Activated T-helper 2 cell treated with anti-CD3 and anti-CD28 coated beads, Interferon-gamma antibody, Interleukin-2, Interleukin-4, amounts not matched to agents 10 μg/mL and 5 μg/mL and 100 μg/mL, durations not matched to agents 14 hours and 24 hours and 36 hours (primary cell): ENCODE data around the gene TTC32. TPM values are rescaled to one million over a fixed set of nuclear protein-coding genes. Genes with fewer than 3 reads are reported as not detected.
A peak's percentile ranks its signal among the peaks of the same experiment; 100 is the strongest.
"Not testable (repeated sequence)": the region's sequence is repeated elsewhere in the genome, so short reads cannot be mapped to it uniquely, and the experiment has no call there.

Source experiments
- DNase-seq: peaks from one replicate; pipeline ENCODE4 v3.0.0; 2021; ENCODE audit warnings: low spot score
- H3K27ac Mint-ChIP-seq: one replicate; pipeline ENCODE4 v1.8.0; 2021; ENCODE audit warnings: mixed read lengths
- H3K27me3 Mint-ChIP-seq: one replicate; pipeline ENCODE4 v1.8.0; 2021; ENCODE audit warnings: low read depth, mixed read lengths
- H3K36me3 Mint-ChIP-seq: one replicate; pipeline ENCODE4 v1.8.0; 2021; ENCODE audit warnings: low read depth, mixed read lengths
- H3K4me1 Mint-ChIP-seq: one replicate; pipeline ENCODE4 v1.8.0; 2021; ENCODE audit warnings: low read depth, mixed read lengths
- H3K4me3 Mint-ChIP-seq: one replicate; pipeline ENCODE4 v1.8.0; 2021; ENCODE audit warnings: low read depth, mild to moderate bottlenecking, moderate library complexity, mixed read lengths
- H3K9me3 Mint-ChIP-seq: one replicate; pipeline ENCODE4 v1.8.0; 2021; ENCODE audit warnings: mixed read lengths
- intact Hi-C: fragments of 100-400 bp; cut with micrococcal nuclease; formaldehyde crosslinking; loops from one replicate; pipeline ENCODE4 v1.15.1; 2023
- total RNA-seq: library from RNA; stranded (reverse); gene quantifications from 2 replicates; pipeline ENCODE4 v1.2.3, GENCODE V29; 2022

Gene TTC32
- total RNA-seq, 1 donor from 2014 or later, result 14.8 TPM

GRCh38 chr2:19894134-19894792, 7.5 kb downstream of the TTC32 start:
- no peak overlapping the region for H3K4me3 Mint-ChIP-seq
- no peaks in the 10 kb centered on the region for H3K27me3 Mint-ChIP-seq
- peaks cover 54% of the 10 kb centered on the region for H3K4me1 Mint-ChIP-seq
- H3K36me3 Mint-ChIP-seq, result peaks cover 32% of the 10 kb centered on the region
- H3K27ac Mint-ChIP-seq, result peak overlapping the region; percentile 10
- intact Hi-C loops, result loop anchor here (2.0 kb wide), 1 partner anchor 25 kb away; no protein-coding TSS in a partner anchor
- H3K9me3 Mint-ChIP-seq, result no peaks in the 10 kb centered on the region
- DNase-seq, result no peak

- DNase-seq, result no peak
- no peaks in the 10 kb centered on the region for H3K27me3 Mint-ChIP-seq
- H3K27ac Mint-ChIP-seq, result no peak overlapping the region
- no peaks in the 10 kb centered on the region for H3K9me3 Mint-ChIP-seq
- peaks cover 30% of the 10 kb centered on the region for H3K36me3 Mint-ChIP-seq
- no peak overlapping the region for H3K4me3 Mint-ChIP-seq
- intact Hi-C loops, result loop anchor here (2.0 kb wide), 1 partner anchor 25 kb away; no protein-coding TSS in a partner anchor
- peaks cover 48% of the 10 kb centered on the region for H3K4me1 Mint-ChIP-seq
Observed at GRCh38 chr2:19893520-19894133, 8.2 kb downstream of the TTC32 start.

GRCh38 chr2:19891971-19892370, 9.8 kb downstream of the TTC32 start:
- H3K9me3 Mint-ChIP-seq, H3K27me3 Mint-ChIP-seq, DNase-seq, H3K4me3 Mint-ChIP-seq, H3K27ac Mint-ChIP-seq, intact Hi-C loops: not testable (repeated sequence)
- Mint-ChIP-seq H3K4me1 (peaks cover 37% of the 10 kb centered on the region), H3K36me3 (peaks cover 21% of the 10 kb centered on the region)

GRCh38 chr2:19890104-19890503, 11.7 kb downstream of the TTC32 start:
- Mint-ChIP-seq H3K36me3 (peaks cover 13% of the 10 kb centered on the region), H3K4me3 (no peak overlapping the region), H3K27ac (no peak overlapping the region), H3K9me3 (no peaks in the 10 kb centered on the region), H3K4me1 (peaks cover 27% of the 10 kb centered on the region), H3K27me3 (no peaks in the 10 kb centered on the region)
- intact Hi-C loops, result no loop called here
- DNase-seq, result no peak

GRCh38 chr2:19888831-19889230, 13.0 kb downstream of the TTC32 start:
- H3K4me3 Mint-ChIP-seq, result no peak overlapping the region
- H3K27me3 Mint-ChIP-seq, result no peaks in the 10 kb centered on the region
- H3K27ac Mint-ChIP-seq, result no peak overlapping the region
- peaks cover 17% of the 10 kb centered on the region for H3K4me1 Mint-ChIP-seq
- intact Hi-C loops, result no loop called here
- no peak for DNase-seq
- H3K9me3 Mint-ChIP-seq, result no peaks in the 10 kb centered on the region
- H3K36me3 Mint-ChIP-seq, result peaks cover 13% of the 10 kb centered on the region

- H3K36me3 Mint-ChIP-seq, result peaks cover 7% of the 10 kb centered on the region
- H3K9me3 Mint-ChIP-seq, result no peaks in the 10 kb centered on the region
- H3K27ac Mint-ChIP-seq, result no peak overlapping the region
- no peaks in the 10 kb centered on the region for H3K27me3 Mint-ChIP-seq
- H3K4me3 Mint-ChIP-seq, result no peak overlapping the region
- peaks cover 10% of the 10 kb centered on the region for H3K4me1 Mint-ChIP-seq
- intact Hi-C loops, result no loop called here
- no peak for DNase-seq
Observed at GRCh38 chr2:19887510-19887909, 14.3 kb downstream of the TTC32 start.

GRCh38 chr2:19886261-19886660, 15.5 kb downstream of the TTC32 start:
- Mint-ChIP-seq H3K36me3 (no peaks in the 10 kb centered on the region), H3K9me3 (no peaks in the 10 kb centered on the region), H3K4me3 (no peak overlapping the region), H3K27ac (no peak overlapping the region), H3K4me1 (peaks cover 10% of the 10 kb centered on the region), H3K27me3 (no peaks in the 10 kb centered on the region)
- intact Hi-C loops, result no loop called here
- no peak for DNase-seq

GRCh38 chr2:19885791-19886190, 16.0 kb downstream of the TTC32 start:
- no peak for DNase-seq
- intact Hi-C loops, result no loop called here
- H3K4me3 Mint-ChIP-seq, result no peak overlapping the region

GRCh38 chr2:19883971-19884720, 17.6 kb downstream of the TTC32 start:
- Mint-ChIP-seq H3K36me3 (no peaks in the 10 kb centered on the region), H3K4me3 (no peak overlapping the region), H3K27ac (no peak overlapping the region), H3K9me3 (no peaks in the 10 kb centered on the region), H3K4me1 (peaks cover 6% of the 10 kb centered on the region), H3K27me3 (no peaks in the 10 kb centered on the region)
- intact Hi-C loops, result no loop called here
- DNase-seq, result no peak

More at GRCh38 chr2:19885791-19886190, 16.0 kb downstream of the TTC32 start:
- Mint-ChIP-seq H3K4me1 (peaks cover 10% of the 10 kb centered on the region), H3K9me3 (no peaks in the 10 kb centered on the region), H3K27me3 (no peaks in the 10 kb centered on the region), H3K27ac (no peak overlapping the region), H3K36me3 (no peaks in the 10 kb centered on the region)

GRCh38 chr2:19883486-19883885, 18.3 kb downstream of the TTC32 start:
- Mint-ChIP-seq H3K27ac (no peak overlapping the region), H3K36me3 (no peaks in the 10 kb centered on the region), H3K4me1 (peaks cover 6% of the 10 kb centered on the region), H3K4me3 (no peak overlapping the region), H3K27me3 (no peaks in the 10 kb centered on the region), H3K9me3 (no peaks in the 10 kb centered on the region)
- no peak for DNase-seq
- intact Hi-C loops, result no loop called here

GRCh38 chr2:19882286-19882685, 19.5 kb downstream of the TTC32 start:
- intact Hi-C loops, result no loop called here
- DNase-seq, result no peak

GRCh38 chr2:19881908-19882265, 19.9 kb downstream of the TTC32 start:
- Mint-ChIP-seq H3K27ac (no peak overlapping the region), H3K4me3 (no peak overlapping the region), H3K9me3 (no peaks in the 10 kb centered on the region), H3K4me1 (peaks cover 6% of the 10 kb centered on the region), H3K36me3 (no peaks in the 10 kb centered on the region), H3K27me3 (no peaks in the 10 kb centered on the region)
- no peak for DNase-seq
- intact Hi-C loops, result no loop called here

More at GRCh38 chr2:19882286-19882685, 19.5 kb downstream of the TTC32 start:
- Mint-ChIP-seq H3K4me1 (peaks cover 6% of the 10 kb centered on the region), H3K27me3 (no peaks in the 10 kb centered on the region), H3K4me3 (no peak overlapping the region), H3K27ac (no peak overlapping the region), H3K9me3 (no peaks in the 10 kb centered on the region), H3K36me3 (no peaks in the 10 kb centered on the region)
